Testis (tissue), 3 donors: ENCODE measurements around the gene RAB40B. TPM values are rescaled to one million over a fixed set of nuclear protein-coding genes. Genes with fewer than 3 reads are reported as not detected.

ENCODE experiments used
- DNase-seq: peaks from one replicate; pipeline ENCODE4 v3.0.0-alpha.2; 2019
- H3K27ac ChIP-seq, 2 donors: fragments of 200-600 bp; sonication (generic); one replicate each; pipeline ENCODE4 v1.5.1; 2019
- H3K27me3 ChIP-seq: fragments of 200-600 bp; sonication (generic); one replicate; pipeline ENCODE4 v1.5.1; 2019
- H3K36me3 ChIP-seq: fragments of 200-600 bp; sonication (generic); one replicate; pipeline ENCODE4 v1.5.1; 2017; ENCODE audit warnings: low read depth; ENCODE audit errors: missing control alignments
- H3K4me1 ChIP-seq: fragments of 200-600 bp; sonication (generic); one replicate; pipeline ENCODE4 v1.5.1; 2019
- H3K4me3 ChIP-seq, 2 donors: fragments of 200-600 bp; sonication (generic); one replicate each; pipeline ENCODE4 v1.5.1; 2017 to 2019
- H3K9me3 ChIP-seq: fragments of 200-600 bp; sonication (generic); one replicate; pipeline ENCODE4 v1.5.1; 2017
- CTCF ChIP-seq, 3 experiments: fragments of 450-650 bp in 2 of 3; fragments of 200-600 bp in 1 of 3; sonication (generic) in 1 of 3; IDR thresholded peaks; one replicate each; pipeline ENCODE4 v1.5.1; 2016 to 2019; ENCODE audit warnings: antibody characterized with exemption in 3 of 3, mild to moderate bottlenecking in 2 of 3, moderate library complexity in 1 of 3
- POLR2A ChIP-seq: fragments of 450-650 bp; IDR thresholded peaks from one replicate; pipeline ENCODE4 v1.6.1; 2017; ENCODE audit warnings: antibody characterized with exemption, mild to moderate bottlenecking, moderate library complexity
- WGBS, 2 donors: methylation state at CpG; one replicate each; pipeline ENCODE4 v1.1.5; 2018; 5-methylcytosine and 5-hydroxymethylcytosine counted together
- intact Hi-C: fragments of 100-400 bp; cut with DNase I; formaldehyde crosslinking; loops from one replicate; pipeline ENCODE4 v1.15.1; 2023; ENCODE audit warnings: low total_unique reads
- polyA plus RNA-seq: library from polyadenylated mRNA; stranded (reverse); fragments of 350-450 nt; fragmentation: Illumina TruSeq; extraction: RNeasy Lipid Tissue Mini Kit (QIAGEN cat#74804); gene quantifications from one replicate; pipeline ENCODE4 v1.2.3, GENCODE V29; 2014; ENCODE audit warnings: low read depth, low replicate concordance; ENCODE audit not compliant: insufficient read depth
- total RNA-seq, 2 donors: library from RNA; depleted of rRNA; stranded (reverse); fragments of >200 nt; gene quantifications; one replicate each; pipeline ENCODE4 v1.2.3, GENCODE V29; 2016

Gene RAB40B
- total and polyA plus RNA-seq, 3 donors from 2014 or later: 9.4 to 16.4 (median 13.5) TPM

GRCh38 chr17:82722341-82723013 lies 24.0 kb upstream of the RAB40B start:
- DNase-seq: no peak
- Histone ChIP-seq H3K27ac (no peak overlapping the region), H3K9me3 (no peaks in the 10 kb centered on the region), H3K36me3 (no peaks in the 10 kb centered on the region), H3K4me3 (no peak overlapping the region), H3K27me3 (no peaks in the 10 kb centered on the region), H3K4me1 (peaks cover 5% of the 10 kb centered on the region)
- intact Hi-C loops: no loop called here
- TF ChIP-seq POLR2A (no peak), CTCF (IDR thresholded peaks at IDR 0.05) (no peak)
- WGBS, 2 donors: 88 to 89% methylated on average over 19 of the region's 19 CpGs

GRCh38 chr17:82720204-82720603 lies 21.7 kb upstream of the RAB40B start:
- peak; percentile 38 for DNase-seq

GRCh38 chr17:82718986-82719685 lies 20.6 kb upstream of the RAB40B start:
- DNase-seq: no peak
- no peak overlapping the region for H3K27ac ChIP-seq
- H3K9me3 ChIP-seq: no peaks in the 10 kb centered on the region
- intact Hi-C loops: no loop called here
- H3K4me1 ChIP-seq: peaks cover 8% of the 10 kb centered on the region
- H3K36me3 ChIP-seq: no peaks in the 10 kb centered on the region
- H3K4me3 ChIP-seq: no peak overlapping the region
- TF ChIP-seq CTCF (IDR thresholded peaks at IDR 0.05) (no peak), POLR2A (no peak)
- no peaks in the 10 kb centered on the region for H3K27me3 ChIP-seq
- WGBS, 2 donors: 94% methylated on average over 11 to 18 of the region's 18 CpGs

More at GRCh38 chr17:82720204-82720603, 21.7 kb upstream of the RAB40B start:
- H3K4me1 ChIP-seq: peaks cover 8% of the 10 kb centered on the region
- H3K9me3 ChIP-seq: no peaks in the 10 kb centered on the region
- WGBS, 2 donors: 51 to 89% methylated on average over 19 of the region's 19 CpGs
- no peak overlapping the region for H3K27ac ChIP-seq
- no peaks in the 10 kb centered on the region for H3K27me3 ChIP-seq
- H3K4me3 ChIP-seq: no peak overlapping the region
- no peaks in the 10 kb centered on the region for H3K36me3 ChIP-seq
- TF ChIP-seq POLR2A: no peak
- TF ChIP-seq CTCF (IDR thresholded peaks at IDR 0.05): no peak
- intact Hi-C loops: no loop called here

GRCh38 chr17:82716203-82717010 lies 17.9 kb upstream of the RAB40B start, which contains the start of gene FN3KRP:
Gene FN3KRP, plus strand, starts transcription at chr17:82716706. Its CDS starts 50 bp downstream, at chr17:82716756.
- intact Hi-C loops: no loop called here
- TF ChIP-seq POLR2A: no peak
- no peak for TF ChIP-seq CTCF (IDR thresholded peaks at IDR 0.05)
- Histone ChIP-seq H3K9me3 (no peaks in the 10 kb centered on the region), H3K27me3 (no peaks in the 10 kb centered on the region), H3K4me3 (peak within 1 kb of the TSS; percentile 73 to 82), H3K4me1 (peaks cover 8% of the 10 kb centered on the region), H3K27ac (peak within 1 kb of the TSS; percentile 13 to 69), H3K36me3 (no peaks in the 10 kb centered on the region)
- DNase-seq: peak; percentile 98
- WGBS, 2 donors: 0 to 1% methylated on average over 32 to 59 of the region's 75 CpGs
